ENCODE measurements around the gene PJVK.
"Not testable (repeated sequence)": the region's sequence is repeated elsewhere in the genome, so short reads cannot be mapped to it uniquely, and the experiment has no call there.

The PJVK gene, protein sequence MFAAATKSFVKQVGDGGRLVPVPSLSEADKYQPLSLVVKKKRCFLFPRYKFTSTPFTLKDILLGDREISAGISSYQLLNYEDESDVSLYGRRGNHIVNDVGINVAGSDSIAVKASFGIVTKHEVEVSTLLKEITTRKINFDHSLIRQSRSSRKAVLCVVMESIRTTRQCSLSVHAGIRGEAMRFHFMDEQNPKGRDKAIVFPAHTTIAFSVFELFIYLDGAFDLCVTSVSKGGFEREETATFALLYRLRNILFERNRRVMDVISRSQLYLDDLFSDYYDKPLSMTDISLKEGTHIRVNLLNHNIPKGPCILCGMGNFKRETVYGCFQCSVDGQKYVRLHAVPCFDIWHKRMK

DNA sequence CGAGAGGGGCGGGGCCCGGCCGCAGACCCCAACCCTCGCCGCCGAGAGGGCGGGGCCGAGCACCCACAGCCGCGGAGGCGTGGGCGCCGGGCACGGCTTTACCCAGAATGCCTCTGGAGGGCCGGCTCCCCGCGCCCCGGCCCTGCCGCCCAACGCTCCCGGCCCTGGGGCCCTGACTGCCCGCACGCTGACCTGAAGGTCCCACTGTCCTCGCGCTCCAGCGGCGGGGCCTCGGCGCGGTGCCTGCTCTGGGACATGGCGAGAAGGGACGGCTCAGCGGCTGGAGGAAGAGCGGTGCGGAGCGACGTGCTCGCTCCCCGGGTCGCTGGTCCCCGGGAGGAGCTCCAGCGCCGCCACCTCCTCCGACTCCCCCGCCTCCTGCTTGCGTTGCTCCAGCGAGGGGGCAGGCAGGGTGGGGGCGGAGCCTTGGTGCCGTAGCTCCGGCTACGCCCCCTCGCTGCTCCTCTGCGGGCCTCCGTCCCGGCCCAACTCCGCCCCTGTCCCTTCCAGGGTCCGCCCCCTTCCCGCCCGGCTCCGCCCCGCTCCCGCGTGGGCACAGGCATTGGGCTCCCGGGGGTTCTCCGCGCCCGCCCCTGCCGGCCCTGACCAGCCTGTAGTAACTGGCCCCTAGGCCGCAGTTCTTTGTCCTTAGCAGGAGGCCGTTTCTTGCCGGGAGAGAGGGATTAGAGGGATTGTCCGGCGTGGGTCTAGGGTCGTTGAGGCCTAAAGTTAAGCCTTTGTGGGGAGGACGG is at the start of gene PJVK, which contains the start of gene PRKRA:
PJVK (plus strand) TSS at position 605 of the 752 bp plus-strand sequence. CDS start 2,032 bp downstream, outside the sequence.
PRKRA (minus strand) TSS at position 402 of the 752 bp plus-strand sequence; CDS start at position 257, 145 bp downstream.
- DNase-seq, result peak; percentile 93

- no peak for DNase-seq
Measured at GRCh38 chr2:178401994-178402437, 49.2 kb upstream of the PJVK start.

DNA sequence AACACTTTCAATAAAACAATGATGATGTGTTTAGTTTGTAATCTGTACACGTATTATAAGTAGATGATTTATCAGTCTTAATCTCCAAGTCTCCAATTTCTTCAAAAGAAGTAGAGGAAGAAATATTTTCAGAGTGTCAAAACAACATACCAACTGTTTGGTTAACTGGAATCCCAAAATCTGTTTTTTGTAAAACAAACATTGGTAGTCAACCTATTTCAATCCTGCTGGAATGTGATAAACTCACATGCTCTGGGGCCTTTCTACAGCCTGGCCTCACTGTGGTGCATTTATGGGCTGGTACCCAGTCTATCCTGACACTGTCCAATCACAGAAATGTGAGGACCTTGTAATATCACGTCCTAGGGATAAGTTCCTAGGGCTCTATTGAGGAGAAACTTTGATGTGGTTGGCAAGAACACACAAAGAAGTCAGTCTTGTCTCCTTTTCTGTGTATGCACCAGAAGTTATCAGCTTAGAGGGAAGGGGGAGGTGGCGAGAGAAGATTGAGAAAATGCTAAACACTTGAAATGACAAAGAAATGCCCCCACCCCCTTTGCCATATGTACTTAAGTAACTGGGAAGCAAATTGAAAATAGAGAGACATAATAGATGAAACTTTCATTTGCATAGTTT is 47.4 kb upstream of the PJVK start:
- DNase-seq, result no peak

- DNase-seq, result no peak
Measured at GRCh38 chr2:178404368-178404767, 46.8 kb upstream of the PJVK start.

- no peak for DNase-seq
Measured at GRCh38 chr2:178409261-178409660, 41.9 kb upstream of the PJVK start.

GRCh38 chr2:178412047-178412446 is 39.1 kb upstream of the PJVK start:
- DNase-seq, result no peak

DNA sequence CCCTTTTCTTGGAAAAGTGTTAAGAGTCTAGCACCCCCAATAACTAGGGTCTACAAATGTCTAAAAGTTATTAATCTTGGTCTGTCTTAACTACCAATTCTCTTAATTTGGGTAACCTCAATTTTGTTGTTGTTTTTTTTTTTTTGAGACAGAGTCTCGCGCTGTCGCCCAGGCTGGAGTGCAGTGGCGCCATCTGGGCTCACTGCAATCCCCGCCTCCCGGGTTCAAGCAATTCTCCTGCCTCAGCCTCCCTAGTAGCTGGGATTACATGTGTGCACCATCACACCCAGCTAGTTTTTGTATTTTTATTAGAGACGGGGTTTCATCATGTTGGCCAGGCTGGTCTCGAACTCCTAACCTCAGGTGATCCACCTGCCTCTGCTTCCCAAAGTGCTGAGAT is 38.7 kb upstream of the PJVK start:
- DNase-seq, result not testable (repeated sequence)

- DNase-seq, result peak; percentile 55
Measured at GRCh38 chr2:178413472-178414265, 37.5 kb upstream of the PJVK start.

DNA sequence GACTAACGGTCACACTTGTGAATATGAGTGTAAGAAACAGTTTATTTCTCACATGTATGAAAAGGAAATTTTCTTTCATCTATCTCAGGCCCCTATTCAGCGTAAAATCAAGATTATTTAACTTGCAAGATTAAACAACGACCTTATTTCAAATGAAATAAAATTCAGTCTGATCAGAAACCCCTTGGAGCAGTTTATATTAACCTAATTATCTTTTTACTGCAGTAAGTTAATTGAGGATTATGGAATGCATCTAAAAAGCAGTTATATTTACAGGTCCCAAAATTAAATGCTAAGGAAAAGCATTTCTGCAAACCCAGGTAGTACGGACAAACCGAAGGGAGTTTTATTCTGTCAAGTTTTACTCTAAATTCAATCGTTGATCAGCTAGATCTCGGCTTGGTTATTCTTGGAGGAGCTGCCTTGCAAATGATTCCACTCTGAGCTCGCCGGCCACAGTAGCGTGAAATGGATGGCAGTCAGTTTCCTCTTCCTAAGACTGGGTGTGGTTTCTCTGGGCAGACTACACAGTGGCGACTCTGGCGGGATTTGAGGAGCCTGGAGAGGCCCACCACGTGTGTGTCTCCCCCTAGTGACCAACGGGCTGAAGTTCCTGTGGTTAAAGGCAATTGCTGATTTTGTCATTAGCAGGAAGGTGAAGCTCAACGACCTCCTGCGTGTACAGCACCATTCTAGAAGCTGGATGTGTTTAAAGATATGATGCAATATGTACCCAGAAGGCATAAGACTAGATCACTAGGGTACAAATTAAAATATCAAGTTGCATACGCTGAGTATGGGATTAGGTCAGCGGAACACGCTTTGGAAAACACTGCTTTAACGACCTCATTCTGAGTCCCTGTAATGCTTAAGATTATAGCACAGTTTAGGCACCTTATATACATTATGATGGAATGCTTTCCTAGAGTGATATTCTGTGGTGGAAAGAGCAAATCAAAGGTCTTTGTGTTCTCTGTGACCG is 36.6 kb upstream of the PJVK start:
- DNase-seq, result peak; percentile 81

DNA sequence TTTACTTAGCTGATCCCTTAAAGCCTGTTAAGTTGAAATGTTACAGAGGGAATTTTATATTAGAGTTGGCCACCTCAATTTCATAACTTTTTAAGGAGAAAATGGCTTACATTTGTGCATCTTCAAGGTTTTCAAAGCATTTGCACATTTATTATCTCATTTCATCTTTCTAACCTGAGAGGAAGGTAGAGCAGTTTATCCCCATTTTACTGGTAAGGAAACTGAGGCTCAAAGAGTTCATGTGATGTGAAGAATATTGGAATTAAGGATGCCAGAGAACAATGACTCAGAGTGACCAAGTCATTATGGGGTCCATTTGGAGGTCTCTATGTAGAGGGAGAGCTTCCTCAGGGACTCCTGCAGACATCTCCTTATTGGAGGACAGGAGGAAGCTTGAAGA is 35.2 kb upstream of the PJVK start:
- DNase-seq, result no peak

DNA sequence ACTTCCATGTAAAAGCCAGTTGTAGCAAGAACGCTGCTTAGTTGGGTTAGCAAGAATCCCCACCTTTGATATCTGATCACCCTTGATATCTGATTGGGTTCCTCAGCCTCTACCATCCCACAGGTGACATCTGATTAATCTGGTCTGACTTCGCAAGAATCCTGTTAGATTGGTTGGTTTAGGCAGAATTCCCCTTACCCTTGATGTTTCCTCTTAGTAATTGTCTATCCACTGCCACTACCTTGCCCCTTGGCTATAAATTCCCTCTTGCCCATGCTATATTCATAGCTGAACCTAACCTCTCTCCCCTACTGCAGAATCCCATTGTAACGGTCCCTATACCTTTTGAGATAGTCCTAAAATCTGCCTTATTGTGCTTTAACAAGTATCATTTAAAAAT is 33.3 kb upstream of the PJVK start:
- DNase-seq, result no peak

GRCh38 chr2:178418426-178418825 is 32.8 kb upstream of the PJVK start:
- no peak for DNase-seq

- DNase-seq, result no peak
Measured at GRCh38 chr2:178419123-178419522, 32.1 kb upstream of the PJVK start.

- no peak for DNase-seq
Measured at GRCh38 chr2:178420463-178420999, 30.6 kb upstream of the PJVK start.

GRCh38 chr2:178422097-178422496 is 29.1 kb upstream of the PJVK start:
- DNase-seq, result no peak

GRCh38 chr2:178423746-178424145 is 27.4 kb upstream of the PJVK start:
- DNase-seq, result not testable (repeated sequence)

GRCh38 chr2:178425255-178425827 is 25.8 kb upstream of the PJVK start:
- no peak for DNase-seq

DNA sequence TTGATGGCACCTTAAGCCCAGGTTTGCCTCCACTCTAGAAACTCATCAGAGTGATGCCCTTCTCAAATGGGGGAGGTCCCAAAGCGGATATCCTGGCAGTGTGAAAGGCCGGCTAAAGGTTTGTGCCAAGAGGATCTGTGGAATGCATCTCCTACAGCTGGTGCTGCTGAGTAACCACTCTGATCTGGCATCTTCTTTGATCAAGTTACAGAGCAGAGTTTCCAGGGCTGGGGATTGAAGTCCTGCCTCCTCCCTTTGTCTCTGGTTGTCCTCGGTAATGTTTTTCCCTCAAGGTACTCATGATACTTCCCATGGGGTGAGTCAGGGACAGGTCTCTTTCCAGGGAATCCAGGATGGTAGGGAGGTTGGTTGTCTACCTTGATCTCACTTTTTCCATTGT is 24.8 kb upstream of the PJVK start:
- no peak for DNase-seq

DNA sequence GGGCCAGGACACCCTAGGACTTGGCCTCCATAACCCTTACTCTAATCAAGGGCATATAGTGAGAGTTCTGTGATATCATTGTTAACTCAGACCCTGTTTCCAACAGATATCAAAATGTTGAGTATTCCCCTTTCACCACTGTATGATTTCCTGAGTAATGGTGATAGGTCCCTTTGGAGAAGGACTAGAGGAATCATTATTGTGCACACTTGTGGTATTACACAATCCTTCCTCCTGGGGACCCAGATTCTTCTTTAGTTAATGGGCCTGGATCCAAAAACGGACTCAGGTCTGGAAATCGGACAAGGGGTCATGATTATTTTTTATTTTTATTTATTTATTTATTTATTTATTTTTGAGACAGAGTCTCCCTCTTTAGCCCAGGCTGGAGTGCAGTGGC is 23.7 kb upstream of the PJVK start:
- no peak for DNase-seq

DNA sequence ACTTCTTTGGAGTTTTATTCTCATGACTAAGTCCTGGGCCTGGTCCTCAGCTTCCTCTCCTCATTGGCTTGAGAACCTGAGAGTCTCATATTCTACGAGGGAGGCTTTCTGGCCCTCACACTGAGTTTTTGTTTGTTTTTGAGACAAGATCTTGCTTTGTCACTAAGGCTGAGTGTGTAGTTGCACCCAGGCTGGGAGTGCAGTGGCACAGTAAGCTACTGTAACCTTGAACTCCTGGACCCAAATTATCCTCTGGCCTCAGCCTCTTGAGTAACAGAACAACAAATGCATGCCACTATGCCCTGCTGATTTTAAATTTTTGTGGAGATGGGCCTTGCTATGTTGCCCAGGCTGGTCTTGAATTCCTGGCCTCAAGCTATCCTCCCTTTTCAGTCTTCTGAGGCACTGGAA is 22.8 kb upstream of the PJVK start:
- no peak for DNase-seq

DNA sequence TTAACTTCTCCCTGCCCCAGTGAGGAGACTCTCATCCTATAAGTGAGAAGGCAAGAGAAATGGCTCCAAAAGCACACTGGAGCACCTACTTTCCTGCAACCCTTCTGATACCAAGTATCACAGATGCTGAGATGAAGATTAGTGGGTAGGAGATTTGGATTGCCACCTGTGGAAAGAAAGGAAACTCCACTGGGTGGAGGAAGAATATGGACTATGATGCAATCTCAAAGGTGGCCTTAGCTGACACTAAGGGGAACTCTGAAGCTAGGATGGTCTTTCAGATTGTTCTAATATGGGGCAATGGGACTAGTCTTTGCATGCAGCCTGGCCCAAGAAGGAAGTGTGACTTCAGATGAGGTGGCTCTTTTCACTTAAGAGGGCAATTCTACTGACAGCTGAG is 21.8 kb upstream of the PJVK start:
- DNase-seq, result no peak

All from NCI-H1417 treated with DMSO at 0.1 percent for 48 hours (cell line).